NCI-H446 (cell line): ENCODE results near the gene GALM.

Experiments
- DNase-seq, 2 experiments: peaks; one replicate each; lab custom pipeline; 2025; lab: John Stamatoyannopoulos, UW

The GALM gene

GRCh38 chr2:38771632-38772031 is 105.7 kb downstream of the GALM start:
- no peak for DNase-seq

DNA sequence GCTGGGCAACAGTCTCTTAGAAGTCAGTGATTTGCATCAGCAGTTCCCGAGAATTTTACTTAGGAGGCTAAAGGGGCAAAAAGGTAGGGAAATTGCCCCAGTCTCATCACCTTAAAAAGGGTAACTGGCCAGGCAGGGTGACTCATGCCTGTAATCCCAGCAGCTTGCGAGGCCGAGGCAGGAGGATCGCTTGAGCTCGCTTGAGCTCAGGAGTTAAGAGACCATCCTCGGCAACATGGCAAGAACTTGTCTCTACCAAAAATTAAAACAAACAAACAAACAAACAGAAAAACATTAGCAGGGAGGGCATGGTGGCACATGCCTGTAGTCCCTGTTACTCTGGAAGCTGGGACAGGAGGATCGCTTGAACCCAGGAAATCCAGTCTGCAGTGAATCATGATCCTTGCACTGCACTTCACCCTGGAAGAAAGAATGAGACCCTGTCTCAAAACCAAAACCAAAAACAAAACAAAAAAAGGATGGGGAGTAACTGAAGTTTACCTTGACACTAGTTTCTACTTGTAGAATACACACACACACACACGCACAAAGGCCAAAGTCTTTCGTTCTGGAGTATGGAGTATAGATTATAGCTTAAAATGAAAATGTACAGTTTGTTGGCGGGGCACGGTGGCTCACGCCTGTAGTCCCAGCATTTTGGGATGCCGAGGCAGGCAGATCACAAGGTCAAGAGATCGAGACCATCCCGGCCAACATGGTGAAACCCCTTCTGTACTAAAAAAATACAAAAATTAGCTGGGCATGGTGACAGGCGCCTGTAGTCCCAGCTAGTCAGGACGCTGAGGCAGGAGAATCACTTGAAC is 109.4 kb downstream of the GALM start:
- no peak for DNase-seq

- no peak for DNase-seq
Measured at GRCh38 chr2:38775921-38776225, 110.0 kb downstream of the GALM start.

DNA sequence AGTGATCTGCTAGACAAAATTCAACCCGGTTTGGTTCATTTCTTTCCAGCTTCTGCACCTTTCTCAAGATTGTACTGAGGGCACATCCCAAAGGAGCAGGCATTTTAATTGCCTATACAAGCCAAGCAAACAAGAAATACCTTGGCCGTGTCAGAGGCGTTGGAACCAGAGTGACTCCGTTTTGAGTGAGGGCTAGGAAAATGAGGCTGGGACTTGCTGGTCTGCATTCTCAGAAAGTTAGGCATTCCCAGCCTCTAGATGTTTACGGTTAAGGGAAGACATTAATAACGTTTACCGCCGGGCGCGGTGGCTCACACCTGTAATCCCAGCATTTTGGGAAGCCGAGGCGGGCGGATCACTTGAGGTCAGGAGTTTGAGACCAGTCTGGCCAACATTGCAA is 110.6 kb downstream of the GALM start:
- DNase-seq, result no peak

DNA sequence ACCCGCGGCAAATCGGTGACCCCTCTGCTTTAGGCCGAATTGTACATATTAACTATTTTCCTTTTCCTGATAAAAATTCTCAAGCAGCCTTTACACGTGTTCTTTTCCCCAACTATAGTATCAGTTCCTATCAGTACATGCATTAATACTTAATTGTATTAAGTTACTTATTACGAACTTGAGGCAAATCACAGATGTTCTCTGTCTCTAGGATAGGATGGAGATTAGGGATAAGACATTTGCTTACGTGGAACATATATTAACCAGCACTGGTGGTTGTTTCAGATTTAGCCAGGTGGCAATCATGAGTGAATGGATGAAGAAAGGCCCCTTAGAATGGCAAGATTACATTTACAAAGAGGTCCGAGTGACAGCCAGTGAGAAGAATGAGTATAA is 112.8 kb downstream of the GALM start:
- DNase-seq, result no peak

DNA sequence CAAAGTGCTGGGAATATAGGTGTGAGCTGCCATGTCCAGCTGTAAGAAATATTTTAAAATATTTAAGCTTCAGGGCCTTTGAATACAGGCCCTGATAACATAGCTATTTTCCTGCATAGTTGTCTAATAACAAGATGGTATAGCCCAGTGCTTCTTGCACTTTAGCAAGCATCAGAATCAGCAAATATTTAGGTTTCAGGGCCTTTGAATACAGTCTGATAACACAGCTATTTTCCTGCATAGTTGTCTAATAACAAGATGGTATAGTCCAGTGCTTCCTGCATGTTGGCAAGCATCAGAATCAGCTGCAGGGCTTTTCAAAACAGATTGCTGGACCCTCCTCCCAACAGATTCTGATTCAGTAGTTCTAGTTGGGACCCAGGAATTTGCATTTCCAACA is 117.7 kb downstream of the GALM start:
- DNase-seq, result no peak
